HEK293 (cell line): ENCODE results near the gene STXBP5L.
"Not testable (repeated sequence)": the region's sequence is repeated elsewhere in the genome, so short reads cannot be mapped to it uniquely, and the experiment has no call there.

Source experiments
- CTCF ChIA-PET: fragments of 350-600 bp; formaldehyde crosslinking; extraction: SDS; loops from one replicate; lab custom pipeline; 2021; ENCODE audit warnings: antibody characterized with exemption; lab: Yijun Ruan, JAX
- POLR2A ChIA-PET: fragments of 300-600 bp; formaldehyde crosslinking; extraction: SDS; loops from one replicate; lab custom pipeline; 2020; ENCODE audit warnings: antibody characterized with exemption, inconsistent platforms; lab: Yijun Ruan, JAX
- H3K27ac ChIP-seq: fragments of 200-500 bp; sonication (Bioruptor generic); 2 replicates; pipeline ENCODE4 v1.5.1; 2014; ENCODE audit warnings: low read depth, low read length, control low read depth, inconsistent platforms; ENCODE audit errors: extremely low read depth
- H3K36me3 ChIP-seq, 2 experiments: fragments of 200-500 bp in 1 of 2; sonication (Bioruptor generic) in 1 of 2; 1 replicate in 1 of 2; 2 replicates in 1 of 2; pipeline ENCODE4 v1.5.1; 2014 to 2017; ENCODE audit warnings: inconsistent platforms in 2 of 2, low read length in 2 of 2; ENCODE audit not compliant: control insufficient read depth in 2 of 2, insufficient read depth in 1 of 2
- H3K4me1 ChIP-seq: fragments of 200-500 bp; sonication (Bioruptor generic); 2 replicates; pipeline ENCODE4 v1.5.1; 2014; ENCODE audit warnings: mild to moderate bottlenecking, low read length, inconsistent platforms; ENCODE audit not compliant: control insufficient read depth, insufficient read depth
- H3K4me3 ChIP-seq: 2 replicates; pipeline ENCODE4 v1.5.1; 2011; ENCODE audit warnings: low read depth, mild to moderate bottlenecking, control low read depth, low read length, moderate library complexity
- H3K9me3 ChIP-seq: fragments of 200-500 bp; sonication (Bioruptor generic); 2 replicates; pipeline ENCODE4 v1.5.1; 2014; ENCODE audit warnings: low read depth, low read length, inconsistent platforms; ENCODE audit not compliant: control insufficient read depth, insufficient read depth
- GLIS2 ChIP-seq: fragments of 450-650 bp; formaldehyde crosslinking; IDR thresholded peaks from 2 replicates; pipeline ENCODE4 v1.5.1; 2016; ENCODE audit warnings: missing biosample characterization, missing genetic modification characterization
- HOXC10 ChIP-seq: sonication (generic); formaldehyde crosslinking; IDR thresholded peaks from 2 replicates; pipeline ENCODE4 v1.8.1; 2023; ENCODE audit warnings: mild to moderate bottlenecking, missing genetic modification reagents
- KLF8 ChIP-seq: fragments of 450-650 bp; formaldehyde crosslinking; IDR thresholded peaks from 2 replicates; pipeline ENCODE4 v1.5.1; 2016; ENCODE audit warnings: missing biosample characterization, missing genetic modification characterization
- MZF1 ChIP-seq: fragments of 450-650 bp; formaldehyde crosslinking; IDR thresholded peaks from 2 replicates; pipeline ENCODE4 v1.5.1; 2017; ENCODE audit warnings: missing biosample characterization, missing genetic modification characterization, borderline replicate concordance
- SALL2 ChIP-seq: fragments of 450-650 bp; formaldehyde crosslinking; IDR thresholded peaks from 2 replicates; pipeline ENCODE4 v1.5.0; 2017; ENCODE audit warnings: missing biosample characterization, mild to moderate bottlenecking, missing genetic modification characterization, borderline replicate concordance
- WT1 ChIP-seq: fragments of 450-650 bp; formaldehyde crosslinking; IDR thresholded peaks from 2 replicates; pipeline ENCODE4 v1.5.1; 2016; ENCODE audit warnings: missing biosample characterization, missing genetic modification characterization
- ZBTB21 ChIP-seq: fragments of 450-650 bp; formaldehyde crosslinking; IDR thresholded peaks from 2 replicates; pipeline ENCODE4 v1.5.1; 2017; ENCODE audit warnings: missing biosample characterization, missing genetic modification characterization
- ZBTB8A ChIP-seq: fragments of 450-650 bp; formaldehyde crosslinking; IDR thresholded peaks from 2 replicates; pipeline ENCODE4 v1.5.1; 2016; ENCODE audit warnings: missing biosample characterization, missing genetic modification characterization
- ZFP69B ChIP-seq: fragments of 450-650 bp; formaldehyde crosslinking; IDR thresholded peaks from 2 replicates; pipeline ENCODE4 v1.5.1; 2016; ENCODE audit warnings: missing biosample characterization, missing genetic modification characterization
- ZNF121 ChIP-seq: fragments of 450-650 bp; formaldehyde crosslinking; IDR thresholded peaks from 2 replicates; pipeline ENCODE4 v1.5.1; 2016; ENCODE audit warnings: missing biosample characterization, missing genetic modification characterization
- ZNF221 ChIP-seq: fragments of 450-650 bp; formaldehyde crosslinking; IDR thresholded peaks from 2 replicates; pipeline ENCODE4 v1.5.1; 2017; ENCODE audit warnings: missing biosample characterization, missing genetic modification characterization, borderline replicate concordance
- ZNF335 ChIP-seq: fragments of 450-650 bp; formaldehyde crosslinking; conservative IDR thresholded peaks from 2 replicates; pipeline ENCODE4 v1.5.1; 2016; ENCODE audit warnings: missing biosample characterization, missing genetic modification characterization
- ZNF391 ChIP-seq: fragments of 450-650 bp; formaldehyde crosslinking; IDR thresholded peaks from 2 replicates; pipeline ENCODE4 v1.5.1; 2016; ENCODE audit warnings: low read depth, missing biosample characterization, missing genetic modification characterization, borderline replicate concordance
- ZNF549 ChIP-seq: fragments of 450-650 bp; IDR thresholded peaks from 2 replicates; pipeline ENCODE4 v1.5.1; 2018; ENCODE audit warnings: missing biosample characterization, missing genetic modification characterization, mild to moderate bottlenecking, inconsistent platforms, moderate library complexity
- ZNF558 ChIP-seq: fragments of 450-650 bp; formaldehyde crosslinking; IDR thresholded peaks from 2 replicates; pipeline ENCODE4 v1.5.1; 2016; ENCODE audit warnings: missing biosample characterization, missing genetic modification characterization
- ZNF596 ChIP-seq: fragments of 450-650 bp; IDR thresholded peaks from 2 replicates; pipeline ENCODE4 v1.5.0; 2018; ENCODE audit warnings: missing biosample characterization, mild to moderate bottlenecking, missing genetic modification characterization, moderate library complexity
- ZNF626 ChIP-seq: fragments of 450-650 bp; sonication (Bioruptor Pico); formaldehyde crosslinking; IDR thresholded peaks from 2 replicates; pipeline ENCODE4 v1.5.1; 2018; ENCODE audit warnings: missing biosample characterization, missing genetic modification characterization, inconsistent platforms
- ZNF629 ChIP-seq: fragments of 450-650 bp; formaldehyde crosslinking; IDR thresholded peaks from 2 replicates; pipeline ENCODE4 v1.5.1; 2017; ENCODE audit warnings: missing biosample characterization, missing genetic modification characterization
- ZNF677 ChIP-seq: fragments of 450-650 bp; IDR thresholded peaks from 2 replicates; pipeline ENCODE4 v1.5.0; 2018; ENCODE audit warnings: missing biosample characterization, mild to moderate bottlenecking, missing genetic modification characterization, moderate library complexity
- ZNF707 ChIP-seq: fragments of 450-650 bp; formaldehyde crosslinking; IDR thresholded peaks from 2 replicates; pipeline ENCODE4 v1.5.1; 2016; ENCODE audit warnings: missing biosample characterization, missing genetic modification characterization
- ZNF76 ChIP-seq: fragments of 450-650 bp; formaldehyde crosslinking; IDR thresholded peaks from 2 replicates; pipeline ENCODE4; 2016; ENCODE audit warnings: low read depth, missing biosample characterization, missing genetic modification characterization, borderline replicate concordance
- ZNF837 ChIP-seq: fragments of 450-650 bp; formaldehyde crosslinking; IDR thresholded peaks from 2 replicates; pipeline ENCODE4 v1.5.1; 2016; ENCODE audit warnings: missing biosample characterization, missing genetic modification characterization
- TF ChIP-seq, protein P1 (sequence below): fragments of 450-650 bp; formaldehyde crosslinking; IDR thresholded peaks from 2 replicates; pipeline ENCODE4 v1.5.1; 2016; ENCODE audit warnings: missing biosample characterization, missing genetic modification characterization
- TF ChIP-seq, protein P2 (sequence below): fragments of 450-650 bp; formaldehyde crosslinking; IDR thresholded peaks from 2 replicates; pipeline ENCODE4 v1.5.1; 2017; ENCODE audit warnings: missing biosample characterization, missing genetic modification characterization
- TF ChIP-seq, protein P3 (sequence below): fragments of 450-650 bp; formaldehyde crosslinking; IDR thresholded peaks from 2 replicates; pipeline ENCODE4 v1.5.1; 2016; ENCODE audit warnings: missing biosample characterization, missing genetic modification characterization
- TF ChIP-seq, protein P4 (sequence below): fragments of 450-650 bp; formaldehyde crosslinking; IDR thresholded peaks from 2 replicates; pipeline ENCODE4 v1.5.1; 2016; ENCODE audit warnings: missing biosample characterization, missing genetic modification characterization

The STXBP5L gene

DNA sequence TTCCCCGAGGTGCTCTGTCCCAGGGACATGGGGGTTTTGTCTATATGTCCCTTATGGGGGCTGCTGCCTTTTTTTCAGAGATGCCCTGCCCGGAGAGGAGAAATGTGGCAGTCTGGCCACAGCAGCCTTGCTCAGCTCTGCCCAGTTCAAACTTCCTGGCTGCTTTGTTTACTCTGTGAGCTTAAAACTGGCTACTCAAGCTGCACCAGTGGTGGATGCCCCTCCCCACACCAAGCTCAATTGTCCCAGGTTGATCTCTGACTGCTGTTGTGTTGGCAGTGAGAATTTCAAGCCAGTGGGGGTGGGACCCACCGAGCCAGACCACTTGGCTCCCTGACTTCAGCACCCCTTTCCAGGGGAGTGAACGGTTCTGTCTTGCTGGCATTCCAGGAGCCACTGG lies 188.9 kb downstream of the STXBP5L start:
- ChIA-PET CTCF (no interaction called here), POLR2A (no interaction called here)
- TF ChIP-seq, protein P1, sequence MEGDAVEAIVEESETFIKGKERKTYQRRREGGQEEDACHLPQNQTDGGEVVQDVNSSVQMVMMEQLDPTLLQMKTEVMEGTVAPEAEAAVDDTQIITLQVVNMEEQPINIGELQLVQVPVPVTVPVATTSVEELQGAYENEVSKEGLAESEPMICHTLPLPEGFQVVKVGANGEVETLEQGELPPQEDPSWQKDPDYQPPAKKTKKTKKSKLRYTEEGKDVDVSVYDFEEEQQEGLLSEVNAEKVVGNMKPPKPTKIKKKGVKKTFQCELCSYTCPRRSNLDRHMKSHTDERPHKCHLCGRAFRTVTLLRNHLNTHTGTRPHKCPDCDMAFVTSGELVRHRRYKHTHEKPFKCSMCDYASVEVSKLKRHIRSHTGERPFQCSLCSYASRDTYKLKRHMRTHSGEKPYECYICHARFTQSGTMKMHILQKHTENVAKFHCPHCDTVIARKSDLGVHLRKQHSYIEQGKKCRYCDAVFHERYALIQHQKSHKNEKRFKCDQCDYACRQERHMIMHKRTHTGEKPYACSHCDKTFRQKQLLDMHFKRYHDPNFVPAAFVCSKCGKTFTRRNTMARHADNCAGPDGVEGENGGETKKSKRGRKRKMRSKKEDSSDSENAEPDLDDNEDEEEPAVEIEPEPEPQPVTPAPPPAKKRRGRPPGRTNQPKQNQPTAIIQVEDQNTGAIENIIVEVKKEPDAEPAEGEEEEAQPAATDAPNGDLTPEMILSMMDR: no peak
- TF ChIP-seq ZNF677 (tag by site-specific recombination): no peak
- no peak for TF ChIP-seq ZNF707 (tag by site-specific recombination)
- no peak for TF ChIP-seq ZNF629
- TF ChIP-seq ZNF121: no peak
- no peak for TF ChIP-seq ZNF837 (tag by site-specific recombination)
- no peak for TF ChIP-seq ZNF558
- TF ChIP-seq ZNF335 (tag by site-specific recombination): no peak
- no peak for TF ChIP-seq ZFP69B (tag by site-specific recombination)
- no peak for TF ChIP-seq ZBTB21
- no peak for TF ChIP-seq ZNF221
- TF ChIP-seq MZF1 (tag by site-specific recombination): no peak
- no peak for TF ChIP-seq ZNF626
- TF ChIP-seq, all 188 proteins: peak for 0

DNA sequence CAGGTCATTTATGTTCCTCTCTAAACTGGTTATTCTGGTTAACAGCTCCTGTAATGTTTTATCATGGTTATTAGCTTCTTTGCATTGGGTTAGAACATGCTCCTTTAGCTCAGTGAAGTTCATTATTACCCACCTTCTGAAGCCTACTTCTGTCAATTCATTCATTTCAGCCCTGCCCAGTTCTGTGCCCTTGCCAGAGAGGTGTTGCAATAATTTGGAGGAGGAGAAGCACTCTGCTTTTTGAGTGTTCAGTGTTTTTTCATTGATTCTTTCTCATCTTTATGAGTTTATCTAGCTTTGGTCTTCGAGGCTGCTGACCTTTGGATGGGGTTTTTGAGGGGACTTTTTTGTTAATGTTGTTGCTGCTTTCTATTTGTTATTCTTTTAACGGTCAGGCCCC lies 203.1 kb downstream of the STXBP5L start:
- POLR2A ChIA-PET, H3K4me1 ChIP-seq, H3K36me3 ChIP-seq, H3K27ac ChIP-seq, CTCF ChIA-PET, H3K9me3 ChIP-seq, H3K4me3 ChIP-seq: not testable (repeated sequence)

More for the DNA sequence above, 188.9 kb downstream of the STXBP5L start:
- Histone ChIP-seq H3K27ac (no peak overlapping the region), H3K4me1 (no peaks in the 10 kb centered on the region), H3K36me3 (no peaks in the 10 kb centered on the region), H3K9me3 (no peaks in the 10 kb centered on the region), H3K4me3 (no peak overlapping the region)

DNA sequence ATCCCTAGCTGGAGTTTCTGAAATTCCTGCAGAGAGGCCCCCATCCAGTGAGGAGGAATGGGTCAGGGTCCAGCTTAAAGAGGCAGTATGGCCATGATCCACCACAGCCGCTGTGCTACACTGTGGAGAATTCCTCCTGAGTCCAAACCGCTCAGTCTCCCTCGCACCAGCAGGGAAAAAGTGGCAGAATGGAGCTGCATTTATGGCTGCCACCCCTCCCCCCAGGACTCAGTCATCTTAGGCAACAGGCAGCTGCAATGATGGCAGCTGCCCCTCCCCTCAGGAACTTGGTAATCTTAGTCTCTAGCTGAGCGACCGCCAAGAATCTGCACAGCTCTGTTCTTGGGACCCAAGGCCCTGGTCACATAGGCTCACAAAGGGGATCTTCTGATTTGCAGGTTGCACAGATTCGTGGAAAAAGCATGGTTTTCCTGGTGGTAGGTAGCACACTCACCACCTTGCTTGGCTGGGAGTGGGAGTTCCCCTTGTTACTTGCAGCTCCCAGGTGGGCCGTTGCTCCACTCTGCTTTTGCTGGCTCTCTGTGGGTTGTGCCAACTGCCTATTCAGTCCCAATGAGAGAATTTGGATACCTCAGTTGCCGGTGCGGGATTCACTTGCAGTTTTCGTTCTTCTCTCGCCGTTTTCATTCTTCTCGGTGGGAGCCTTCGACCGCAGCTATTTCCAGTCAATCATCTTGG lies 204.1 kb downstream of the STXBP5L start:
- no peaks in the 10 kb centered on the region for H3K4me1 ChIP-seq
- POLR2A ChIA-PET: no interaction called here
- no peaks in the 10 kb centered on the region for H3K36me3 ChIP-seq
- H3K27ac ChIP-seq: no peak overlapping the region
- CTCF ChIA-PET: no interaction called here
- H3K4me3 ChIP-seq: no peak overlapping the region
- H3K9me3 ChIP-seq: no peaks in the 10 kb centered on the region
- no peak for TF ChIP-seq ZNF76 (tag by site-specific recombination)
- TF ChIP-seq ZNF596: no peak
- TF ChIP-seq WT1: no peak
- TF ChIP-seq GLIS2 (tag by site-specific recombination): no peak
- no peak for TF ChIP-seq ZNF391 (tag by site-specific recombination)
- TF ChIP-seq, protein P2, sequence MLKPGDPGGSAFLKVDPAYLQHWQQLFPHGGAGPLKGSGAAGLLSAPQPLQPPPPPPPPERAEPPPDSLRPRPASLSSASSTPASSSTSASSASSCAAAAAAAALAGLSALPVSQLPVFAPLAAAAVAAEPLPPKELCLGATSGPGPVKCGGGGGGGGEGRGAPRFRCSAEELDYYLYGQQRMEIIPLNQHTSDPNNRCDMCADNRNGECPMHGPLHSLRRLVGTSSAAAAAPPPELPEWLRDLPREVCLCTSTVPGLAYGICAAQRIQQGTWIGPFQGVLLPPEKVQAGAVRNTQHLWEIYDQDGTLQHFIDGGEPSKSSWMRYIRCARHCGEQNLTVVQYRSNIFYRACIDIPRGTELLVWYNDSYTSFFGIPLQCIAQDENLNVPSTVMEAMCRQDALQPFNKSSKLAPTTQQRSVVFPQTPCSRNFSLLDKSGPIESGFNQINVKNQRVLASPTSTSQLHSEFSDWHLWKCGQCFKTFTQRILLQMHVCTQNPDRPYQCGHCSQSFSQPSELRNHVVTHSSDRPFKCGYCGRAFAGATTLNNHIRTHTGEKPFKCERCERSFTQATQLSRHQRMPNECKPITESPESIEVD (tag by site-specific recombination): no peak
- TF ChIP-seq HOXC10 (CRISPR knock-in tag): no peak
- TF ChIP-seq, protein P3, sequence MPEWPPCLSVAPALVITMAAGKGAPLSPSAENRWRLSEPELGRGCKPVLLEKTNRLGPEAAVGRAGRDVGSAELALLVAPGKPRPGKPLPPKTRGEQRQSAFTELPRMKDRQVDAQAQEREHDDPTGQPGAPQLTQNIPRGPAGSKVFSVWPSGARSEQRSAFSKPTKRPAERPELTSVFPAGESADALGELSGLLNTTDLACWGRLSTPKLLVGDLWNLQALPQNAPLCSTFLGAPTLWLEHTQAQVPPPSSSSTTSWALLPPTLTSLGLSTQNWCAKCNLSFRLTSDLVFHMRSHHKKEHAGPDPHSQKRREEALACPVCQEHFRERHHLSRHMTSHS (tag by site-specific recombination): no peak
- no peak for TF ChIP-seq ZNF626
- no peak for TF ChIP-seq ZNF549 (tag by site-specific recombination)
- no peak for TF ChIP-seq SALL2
- TF ChIP-seq, protein P4, sequence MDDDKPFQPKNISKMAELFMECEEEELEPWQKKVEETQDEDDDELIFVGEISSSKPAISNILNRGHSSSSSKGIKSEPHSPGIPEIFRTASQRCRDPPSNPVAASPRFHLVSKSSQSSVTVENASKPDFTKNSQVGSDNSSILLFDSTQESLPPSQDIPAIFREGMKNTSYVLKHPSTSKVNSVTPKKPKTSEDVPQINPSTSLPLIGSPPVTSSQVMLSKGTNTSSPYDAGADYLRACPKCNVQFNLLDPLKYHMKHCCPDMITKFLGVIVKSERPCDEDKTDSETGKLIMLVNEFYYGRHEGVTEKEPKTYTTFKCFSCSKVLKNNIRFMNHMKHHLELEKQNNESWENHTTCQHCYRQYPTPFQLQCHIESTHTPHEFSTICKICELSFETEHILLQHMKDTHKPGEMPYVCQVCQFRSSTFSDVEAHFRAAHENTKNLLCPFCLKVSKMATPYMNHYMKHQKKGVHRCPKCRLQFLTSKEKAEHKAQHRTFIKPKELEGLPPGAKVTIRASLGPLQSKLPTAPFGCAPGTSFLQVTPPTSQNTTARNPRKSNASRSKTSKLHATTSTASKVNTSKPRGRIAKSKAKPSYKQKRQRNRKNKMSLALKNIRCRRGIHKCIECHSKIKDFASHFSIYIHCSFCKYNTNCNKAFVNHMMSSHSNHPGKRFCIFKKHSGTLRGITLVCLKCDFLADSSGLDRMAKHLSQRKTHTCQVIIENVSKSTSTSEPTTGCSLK (tag by site-specific recombination): no peak
- TF ChIP-seq ZBTB8A (tag by site-specific recombination): no peak
- no peak for TF ChIP-seq KLF8 (tag by site-specific recombination)
